Measurements from ENCODE around the gene C3orf20. TPM values are rescaled to one million over a fixed set of nuclear protein-coding genes. Genes with fewer than 3 reads are reported as not detected.

The C3orf20 gene
- total and polyA plus RNA-seq, 2 experiments from 2014 or later: not detected

DNA sequence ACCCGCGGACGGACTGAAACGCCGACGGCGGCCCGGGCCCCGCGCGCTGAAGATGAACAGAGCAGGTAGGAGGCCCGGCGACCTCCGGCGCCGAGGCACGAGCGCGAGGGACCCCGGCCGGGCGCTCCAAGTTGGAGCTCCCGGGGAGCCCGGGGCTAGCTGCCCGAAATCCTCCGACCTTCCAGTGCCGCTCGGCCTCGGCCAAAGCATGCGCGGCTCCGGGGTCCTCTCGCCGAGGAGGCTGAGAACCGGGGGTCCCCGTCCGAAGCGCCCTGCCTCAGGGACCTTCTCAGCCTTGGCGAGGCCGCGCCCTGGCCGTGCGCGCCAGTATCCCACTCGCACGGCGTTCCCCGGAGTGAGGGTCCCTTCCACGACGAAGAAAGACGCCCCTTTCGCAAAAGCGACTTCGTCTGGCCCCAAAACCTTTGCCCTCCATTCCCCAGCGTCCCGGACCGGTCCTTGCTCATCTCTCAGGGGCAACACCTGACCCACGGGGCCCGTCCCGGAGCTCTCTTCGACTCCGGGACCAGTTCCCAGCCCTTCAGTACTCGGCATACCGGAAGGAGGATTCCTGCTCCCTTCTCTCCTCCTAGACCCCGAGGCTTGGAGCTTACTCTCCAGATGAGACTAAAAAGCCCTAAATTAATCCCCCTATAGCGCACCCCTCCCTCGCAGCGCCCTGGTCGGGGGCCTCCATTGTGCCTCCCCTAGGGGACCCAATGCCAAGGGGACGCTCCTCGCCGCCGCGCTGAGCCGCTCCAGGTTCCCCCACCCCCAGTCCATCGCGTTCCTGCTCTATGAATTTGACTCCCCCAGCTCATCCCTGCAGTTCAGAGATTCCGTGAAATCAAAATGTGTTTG is 136.1 kb downstream of the C3orf20 start (continued):
- TF ChIP-seq, protein P1, sequence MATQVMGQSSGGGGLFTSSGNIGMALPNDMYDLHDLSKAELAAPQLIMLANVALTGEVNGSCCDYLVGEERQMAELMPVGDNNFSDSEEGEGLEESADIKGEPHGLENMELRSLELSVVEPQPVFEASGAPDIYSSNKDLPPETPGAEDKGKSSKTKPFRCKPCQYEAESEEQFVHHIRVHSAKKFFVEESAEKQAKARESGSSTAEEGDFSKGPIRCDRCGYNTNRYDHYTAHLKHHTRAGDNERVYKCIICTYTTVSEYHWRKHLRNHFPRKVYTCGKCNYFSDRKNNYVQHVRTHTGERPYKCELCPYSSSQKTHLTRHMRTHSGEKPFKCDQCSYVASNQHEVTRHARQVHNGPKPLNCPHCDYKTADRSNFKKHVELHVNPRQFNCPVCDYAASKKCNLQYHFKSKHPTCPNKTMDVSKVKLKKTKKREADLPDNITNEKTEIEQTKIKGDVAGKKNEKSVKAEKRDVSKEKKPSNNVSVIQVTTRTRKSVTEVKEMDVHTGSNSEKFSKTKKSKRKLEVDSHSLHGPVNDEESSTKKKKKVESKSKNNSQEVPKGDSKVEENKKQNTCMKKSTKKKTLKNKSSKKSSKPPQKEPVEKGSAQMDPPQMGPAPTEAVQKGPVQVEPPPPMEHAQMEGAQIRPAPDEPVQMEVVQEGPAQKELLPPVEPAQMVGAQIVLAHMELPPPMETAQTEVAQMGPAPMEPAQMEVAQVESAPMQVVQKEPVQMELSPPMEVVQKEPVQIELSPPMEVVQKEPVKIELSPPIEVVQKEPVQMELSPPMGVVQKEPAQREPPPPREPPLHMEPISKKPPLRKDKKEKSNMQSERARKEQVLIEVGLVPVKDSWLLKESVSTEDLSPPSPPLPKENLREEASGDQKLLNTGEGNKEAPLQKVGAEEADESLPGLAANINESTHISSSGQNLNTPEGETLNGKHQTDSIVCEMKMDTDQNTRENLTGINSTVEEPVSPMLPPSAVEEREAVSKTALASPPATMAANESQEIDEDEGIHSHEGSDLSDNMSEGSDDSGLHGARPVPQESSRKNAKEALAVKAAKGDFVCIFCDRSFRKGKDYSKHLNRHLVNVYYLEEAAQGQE (IDR thresholded peaks at IDR 0.05; ENCODE audit: unreplicated experiment): no peak

DNA sequence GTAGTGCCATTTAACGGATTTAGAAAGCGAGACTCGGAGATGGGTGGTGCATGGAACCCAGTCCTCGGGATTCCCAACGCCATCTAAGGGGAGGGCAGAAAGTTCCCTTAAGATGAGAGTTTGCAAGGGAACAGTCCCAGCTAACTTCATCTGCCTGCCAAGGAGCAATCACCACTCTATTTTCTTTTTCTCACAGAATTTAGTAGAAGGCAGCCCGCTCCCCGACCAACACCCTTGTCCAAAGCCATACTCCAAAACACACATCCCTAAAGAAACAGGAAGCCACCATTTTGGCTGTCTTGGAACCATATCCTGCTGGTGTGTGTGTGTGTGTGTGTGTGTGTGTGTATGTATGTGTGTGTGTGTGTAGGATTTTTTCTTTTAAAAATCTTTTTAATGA is 136.7 kb downstream of the C3orf20 start:
- Histone ChIP-seq H3K4me3 (peak overlapping the region; percentile 89), H4K20me1 (replicated peaks; ENCODE audit: insufficient read depth) (no peaks in the 10 kb centered on the region), H3K79me2 (replicated peaks; ENCODE audit: insufficient read depth) (0 out of 2 replicates have a peak, but pooled peaks cover 3% of the 10 kb centered on the region), H3K4me2 (peak overlapping the region; percentile 98), H3K27ac (ENCODE audit: low read depth) (no peak overlapping the region), H3F3A (replicated peaks; ENCODE audit: low read depth) (no peaks in the 10 kb centered on the region), H3K4me1 (ENCODE audit: insufficient read depth) (peaks cover 17% of the 10 kb centered on the region), H2AFZ (peak overlapping the region; percentile 99), H3K27me3 (ENCODE audit: insufficient read depth) (peaks cover 48% of the 10 kb centered on the region), H3K36me3 (ENCODE audit: insufficient read depth) (no peaks in the 10 kb centered on the region), H3K9me2 (ENCODE audit: insufficient read depth) (no peaks in the 10 kb centered on the region; the same call in 1 of the 2 replicates)
- Mint-ChIP-seq H3K4me1 (peaks cover 38% of the 10 kb centered on the region), H3K9me3 (no peaks in the 10 kb centered on the region), H3K27me3 (ENCODE audit: insufficient read depth, low read depth, poor library complexity) (peaks cover 37% of the 10 kb centered on the region), H3K27ac (no peak overlapping the region), H3K4me3 (peak overlapping the region; percentile 91), H3K36me3 (ENCODE audit: low read depth) (no peaks in the 10 kb centered on the region)
- DNase-seq (ENCODE audit: low spot score) (peak; percentile 42), ATAC-seq (peak; percentile 9)
- no peak for TF ChIP-seq POLR2AphosphoS5 (IDR thresholded peaks at IDR 0.05; ENCODE audit: low read depth)
- no peak for TF ChIP-seq EZH2phosphoT487 (IDR thresholded peaks at IDR 0.05; ENCODE audit: unreplicated experiment)
- TF ChIP-seq, protein P1 (IDR thresholded peaks at IDR 0.05; ENCODE audit: unreplicated experiment): no peak
